Measurements from ENCODE around the gene FBXL4.

Gene FBXL4

GRCh38 chr6:98871821-98872220, 75.9 kb downstream of the FBXL4 start:
- no peak for DNase-seq (ENCODE audit: low read depth)
- TF ChIP-seq CTCF (IDR thresholded peaks at IDR 0.05; ENCODE audit: low read length, missing control alignments) = no peak

GRCh38 chr6:98871057-98871456, 76.7 kb downstream of the FBXL4 start:
- TF ChIP-seq CTCF (IDR thresholded peaks at IDR 0.05; ENCODE audit: low read length, missing control alignments) = no peak
- no peak overlapping the region for H3K4me3 ChIP-seq (replicated peaks; ENCODE audit: low read depth, low read length)
- DNase-seq (ENCODE audit: low read depth) = peak; percentile 16

More at GRCh38 chr6:98871821-98872220, 75.9 kb downstream of the FBXL4 start:
- no peak overlapping the region for H3K4me3 ChIP-seq (replicated peaks; ENCODE audit: low read depth, low read length)

- no peak for DNase-seq (ENCODE audit: low read depth)
- TF ChIP-seq CTCF (IDR thresholded peaks at IDR 0.05; ENCODE audit: low read length, missing control alignments) = no peak
- H3K4me3 ChIP-seq (replicated peaks; ENCODE audit: low read depth, low read length) = no peak overlapping the region
Observed at GRCh38 chr6:98864497-98864896, 83.2 kb downstream of the FBXL4 start.

GRCh38 chr6:98848539-98849242, 99.1 kb downstream of the FBXL4 start:
- H3K4me3 ChIP-seq (replicated peaks; ENCODE audit: low read depth, low read length) = no peak overlapping the region

GRCh38 chr6:98847779-98848538, 99.8 kb downstream of the FBXL4 start:
- peak overlapping the region; percentile 12 for H3K4me3 ChIP-seq (replicated peaks; ENCODE audit: low read depth, low read length)
- no peak for DNase-seq (ENCODE audit: low read depth)
- TF ChIP-seq CTCF (IDR thresholded peaks at IDR 0.05; ENCODE audit: low read length, missing control alignments) = no peak

More at GRCh38 chr6:98848539-98849242, 99.1 kb downstream of the FBXL4 start:
- TF ChIP-seq CTCF (IDR thresholded peaks at IDR 0.05; ENCODE audit: low read length, missing control alignments) = no peak
- no peak for DNase-seq (ENCODE audit: low read depth)

GRCh38 chr6:98847416-98847778, 100.3 kb downstream of the FBXL4 start:
- no peak for TF ChIP-seq CTCF (IDR thresholded peaks at IDR 0.05; ENCODE audit: low read length, missing control alignments)
- H3K4me3 ChIP-seq (replicated peaks; ENCODE audit: low read depth, low read length) = no peak overlapping the region
- DNase-seq (ENCODE audit: low read depth) = no peak
